ENCODE measurements around the gene BOD1L1.

GRCh38 chr4:13611283-13611842, 16.2 kb downstream of the BOD1L1 start:
- TF ChIP-seq POLR2AphosphoS5 (IDR thresholded peaks at IDR 0.05; ENCODE audit: borderline replicate concordance, low read depth, low read length) (no peak), EZH2 (IDR thresholded peaks at IDR 0.05) (no peak), FOXP2 (optimal IDR thresholded peaks at IDR 0.05; ENCODE audit: control extremely low read depth, extremely low read length, insufficient read depth) (no peak)
